Upper lobe of left lung (tissue), 4 donors: ENCODE measurements around the gene PHLPP2.

ENCODE experiments used
- POLR2A ChIP-seq, 4 donors: fragments of 450-650 bp; IDR thresholded peaks; one replicate each; pipeline ENCODE4 v1.5.1; 2016 to 2017; ENCODE audit warnings: antibody characterized with exemption in 4 of 4, mild to moderate bottlenecking in 2 of 4
- POLR2AphosphoS5 ChIP-seq, 2 donors: sonication (generic); formaldehyde crosslinking; IDR thresholded peaks; one replicate each; pipeline ENCODE4 v1.5.1; 2017; ENCODE audit warnings: antibody characterized with exemption in 2 of 2
- TF ChIP-seq, protein P1 (sequence below), 6 experiments: fragments of 450-650 bp in 4 of 6; fragments of 200-600 bp in 2 of 6; sonication (generic) in 2 of 6; IDR thresholded peaks; one replicate each; pipeline ENCODE4 v1.5.1; 2016 to 2019; ENCODE audit warnings: antibody characterized with exemption in 6 of 6

DNA sequence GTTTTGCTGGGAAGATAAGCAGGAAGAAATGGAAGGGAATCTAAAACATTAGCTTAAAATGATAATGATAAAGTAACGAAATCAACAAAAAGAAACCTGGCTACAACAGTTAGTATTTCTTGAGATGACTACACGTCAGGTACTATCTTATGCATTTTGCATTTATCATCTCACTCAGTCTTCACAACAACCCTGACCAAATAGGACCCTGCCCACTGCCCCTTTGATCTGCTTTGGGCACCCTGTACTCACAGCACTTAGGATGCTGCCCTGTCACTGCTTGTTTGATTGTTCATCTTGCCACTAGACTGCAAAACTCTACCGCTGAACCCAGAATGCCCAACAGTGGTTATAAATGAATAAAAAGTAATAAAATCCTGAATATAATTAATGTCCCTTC, 53.3 kb downstream of the PHLPP2 start:
- TF ChIP-seq, protein P1, sequence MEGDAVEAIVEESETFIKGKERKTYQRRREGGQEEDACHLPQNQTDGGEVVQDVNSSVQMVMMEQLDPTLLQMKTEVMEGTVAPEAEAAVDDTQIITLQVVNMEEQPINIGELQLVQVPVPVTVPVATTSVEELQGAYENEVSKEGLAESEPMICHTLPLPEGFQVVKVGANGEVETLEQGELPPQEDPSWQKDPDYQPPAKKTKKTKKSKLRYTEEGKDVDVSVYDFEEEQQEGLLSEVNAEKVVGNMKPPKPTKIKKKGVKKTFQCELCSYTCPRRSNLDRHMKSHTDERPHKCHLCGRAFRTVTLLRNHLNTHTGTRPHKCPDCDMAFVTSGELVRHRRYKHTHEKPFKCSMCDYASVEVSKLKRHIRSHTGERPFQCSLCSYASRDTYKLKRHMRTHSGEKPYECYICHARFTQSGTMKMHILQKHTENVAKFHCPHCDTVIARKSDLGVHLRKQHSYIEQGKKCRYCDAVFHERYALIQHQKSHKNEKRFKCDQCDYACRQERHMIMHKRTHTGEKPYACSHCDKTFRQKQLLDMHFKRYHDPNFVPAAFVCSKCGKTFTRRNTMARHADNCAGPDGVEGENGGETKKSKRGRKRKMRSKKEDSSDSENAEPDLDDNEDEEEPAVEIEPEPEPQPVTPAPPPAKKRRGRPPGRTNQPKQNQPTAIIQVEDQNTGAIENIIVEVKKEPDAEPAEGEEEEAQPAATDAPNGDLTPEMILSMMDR (IDR thresholded peaks at IDR 0.05) = no peak
- TF ChIP-seq POLR2A (IDR thresholded peaks at IDR 0.05) (no peak), POLR2AphosphoS5 (IDR thresholded peaks at IDR 0.05) (no peak)
